Raji (cell line): ENCODE results near the gene PODN.

Experiments
- POLR2A ChIP-seq: IDR thresholded peaks from 2 replicates; pipeline ENCODE4 v1.6.1; 2011; ENCODE audit warnings: low read depth, low read length, control low read depth; ENCODE audit not compliant: insufficient read depth

PODN gene

GRCh38 chr1:53121319-53122172, 59.5 kb downstream of the PODN start:
- TF ChIP-seq POLR2A, result no peak

DNA sequence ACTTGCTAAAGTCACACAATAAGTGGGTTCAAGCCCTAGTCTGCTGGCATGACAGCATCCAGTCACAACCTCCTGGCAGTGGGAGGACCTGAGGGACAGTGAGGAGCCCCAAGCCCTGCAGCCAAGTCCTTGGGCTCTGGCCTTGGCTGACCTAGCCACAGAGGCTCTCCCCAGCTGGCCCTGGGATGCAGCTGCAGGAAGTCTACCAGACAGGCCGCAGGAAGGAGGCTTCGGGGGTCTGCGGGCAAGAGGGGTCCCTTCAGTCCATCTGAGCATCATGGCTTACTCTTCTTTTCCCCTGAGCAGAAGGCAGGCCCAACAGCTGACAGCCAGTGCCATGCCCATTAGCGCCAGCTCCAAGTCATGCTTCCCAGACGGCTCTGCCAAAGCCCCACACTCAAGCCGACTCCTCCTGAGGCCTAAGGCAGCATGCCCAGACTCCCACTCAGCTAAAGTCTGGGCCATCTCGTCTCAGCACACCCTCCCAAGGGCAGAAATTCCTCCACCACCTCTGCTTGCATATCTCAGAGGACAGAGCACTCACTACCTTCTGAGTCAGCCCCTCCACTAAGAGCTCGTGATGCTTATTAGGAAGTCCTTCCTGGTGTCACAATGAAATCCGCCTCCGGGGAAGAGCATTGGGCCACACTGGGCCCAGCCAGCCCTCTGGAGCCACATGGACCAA, 60.3 kb downstream of the PODN start:
- TF ChIP-seq POLR2A, result no peak

GRCh38 chr1:53122961-53123413, 61.0 kb downstream of the PODN start:
- no peak for TF ChIP-seq POLR2A

- TF ChIP-seq POLR2A, result no peak
Measured at GRCh38 chr1:53123453-53124140, 61.6 kb downstream of the PODN start.

GRCh38 chr1:53125122-53125521, 63.1 kb downstream of the PODN start:
- TF ChIP-seq POLR2A, result no peak

- TF ChIP-seq POLR2A, result no peak
Measured at GRCh38 chr1:53125623-53126360, 63.8 kb downstream of the PODN start.

GRCh38 chr1:53126495-53126894, 64.5 kb downstream of the PODN start:
- no peak for TF ChIP-seq POLR2A

DNA sequence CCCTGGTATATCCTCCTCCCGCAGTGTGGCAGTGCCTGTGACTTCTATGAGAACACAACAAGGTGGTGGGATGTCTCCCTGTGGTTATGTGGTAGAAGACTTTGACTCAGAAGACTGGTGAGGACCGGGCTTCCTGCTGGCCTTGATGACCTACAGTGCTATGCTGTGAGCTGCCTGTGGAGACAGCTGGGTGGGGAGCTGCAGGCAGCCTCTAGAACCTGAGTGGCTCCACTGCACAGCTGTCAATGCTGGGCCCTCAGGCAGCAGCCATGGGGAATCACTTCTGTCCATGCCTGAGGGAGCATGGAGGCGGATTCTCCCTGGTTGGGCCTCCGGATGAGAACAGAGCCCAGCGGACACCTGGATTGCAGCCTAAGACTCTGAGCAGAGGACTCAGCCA, 65.5 kb downstream of the PODN start:
- no peak for TF ChIP-seq POLR2A

GRCh38 chr1:53128401-53128800, 66.4 kb downstream of the PODN start:
- TF ChIP-seq POLR2A, result no peak

DNA sequence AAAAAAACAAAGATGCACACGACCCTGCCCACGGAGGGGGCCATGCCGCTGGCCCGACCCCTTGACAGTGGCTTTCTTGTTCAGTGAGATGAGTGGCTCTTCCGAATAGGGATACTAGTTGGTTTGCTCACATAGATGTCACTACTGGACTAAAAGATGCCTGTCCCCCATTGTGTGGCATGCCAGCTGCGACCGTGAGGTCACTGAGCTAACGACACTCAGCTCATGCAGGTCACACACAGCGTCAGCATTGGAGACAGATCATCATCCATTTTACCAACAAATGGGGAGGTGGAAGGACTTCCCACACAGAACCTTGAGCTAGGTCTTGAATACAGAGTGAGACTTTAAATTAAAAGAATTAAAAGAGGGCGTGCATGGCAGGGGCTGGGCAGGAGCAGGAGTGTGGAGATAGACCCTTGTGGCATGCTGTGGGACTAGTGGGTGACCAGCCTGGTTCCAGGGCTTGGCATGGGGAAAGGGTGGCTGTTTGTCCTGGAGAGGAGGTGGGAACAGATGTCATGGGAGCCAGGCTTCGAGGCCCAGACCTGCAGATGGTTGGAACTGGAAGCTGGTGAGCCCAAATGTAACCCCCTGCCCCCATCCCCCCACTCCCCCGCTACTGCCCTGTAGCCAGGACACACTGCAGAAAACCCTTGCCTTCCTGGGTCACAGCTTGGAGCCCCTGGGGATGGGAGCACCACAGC, 68.0 kb downstream of the PODN start:
- TF ChIP-seq POLR2A, result no peak

DNA sequence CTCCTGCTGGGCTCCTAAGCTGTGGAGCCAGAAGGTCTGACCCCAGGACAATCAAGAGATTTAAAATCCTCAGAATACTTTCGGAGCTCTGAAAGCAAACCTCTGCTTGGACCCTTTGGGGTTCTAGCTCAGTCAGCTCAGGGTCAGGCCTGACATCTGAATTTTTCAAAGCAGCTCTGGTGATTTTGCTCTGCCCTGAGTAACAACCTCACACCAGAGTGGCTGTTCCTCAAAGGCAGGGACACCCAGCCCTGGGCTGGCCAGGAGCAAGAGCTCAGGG, 68.5 kb downstream of the PODN start:
- no peak for TF ChIP-seq POLR2A

DNA sequence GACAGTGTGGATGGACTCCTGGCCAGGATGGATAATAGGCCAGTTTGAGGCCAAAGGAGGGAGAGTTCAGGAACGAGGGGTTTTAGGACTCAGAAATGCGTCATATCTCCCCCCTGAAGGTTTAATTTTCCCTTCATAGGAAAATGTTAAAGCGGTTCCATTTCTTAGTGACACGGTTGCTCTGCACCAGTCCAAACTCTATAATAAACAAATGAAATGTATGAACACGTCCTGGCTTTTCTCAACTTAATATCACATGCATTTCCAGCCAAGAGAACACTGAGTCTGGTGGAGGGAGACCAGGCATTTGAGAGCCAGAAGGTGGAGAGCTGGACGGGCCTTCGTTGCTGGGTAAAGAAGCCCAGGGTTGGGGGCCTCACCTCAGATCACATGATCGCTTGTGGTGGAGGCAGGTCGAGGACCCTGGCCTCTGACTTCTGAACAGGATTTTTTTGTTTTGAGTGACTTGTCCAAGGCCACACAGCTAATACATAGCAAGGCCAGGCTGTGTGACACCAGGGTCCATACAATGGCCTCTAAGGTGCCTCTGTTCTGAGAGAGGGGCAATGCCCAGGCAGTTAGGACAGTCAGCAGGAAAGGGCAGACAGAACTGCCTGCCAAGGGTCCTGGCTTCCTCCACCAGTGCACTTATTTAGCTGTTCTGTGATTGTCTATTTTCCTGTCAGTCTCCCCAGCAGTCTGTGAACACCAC, 69.0 kb downstream of the PODN start:
- no peak for TF ChIP-seq POLR2A

DNA sequence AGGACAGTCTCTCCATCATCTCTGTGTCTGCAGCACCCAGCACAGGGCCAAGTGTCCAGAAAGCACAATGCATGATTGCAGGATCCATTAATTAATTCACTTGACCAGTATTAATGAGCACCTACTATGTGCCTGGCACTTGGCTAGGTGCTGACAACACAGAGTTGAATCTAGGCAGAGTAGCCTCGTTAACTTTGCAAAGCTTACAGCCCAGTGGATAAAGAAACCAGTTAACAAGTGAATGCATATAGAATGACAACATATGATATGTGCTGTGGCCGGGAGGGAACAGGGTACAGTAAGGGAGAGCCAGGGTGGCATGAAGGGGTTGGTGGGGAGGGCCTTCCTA, 69.6 kb downstream of the PODN start:
- TF ChIP-seq POLR2A, result no peak

DNA sequence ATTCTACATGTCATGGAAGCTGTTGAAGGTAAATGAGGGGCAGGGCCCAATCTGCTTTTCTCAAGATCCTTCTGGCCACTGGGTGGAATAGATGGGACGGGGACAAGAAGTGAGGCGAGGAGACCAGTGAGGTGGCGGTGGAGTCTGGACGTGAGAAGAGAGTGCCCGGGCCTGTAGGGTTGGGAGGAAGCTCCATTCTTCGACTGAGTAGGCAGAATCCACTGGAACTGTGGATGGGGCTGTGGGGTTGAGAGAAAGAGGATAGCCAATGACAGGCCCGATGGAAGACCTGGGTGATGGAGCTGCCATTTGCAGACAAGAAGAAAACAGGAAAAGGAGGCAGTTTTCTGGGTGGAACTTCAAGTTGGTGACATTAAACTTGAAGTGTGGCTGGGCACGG, 70.2 kb downstream of the PODN start:
- TF ChIP-seq POLR2A, result no peak
